HCT116 (cell line): ENCODE measurements around the gene C1GALT1C1L. TPM values are rescaled to one million over a fixed set of nuclear protein-coding genes. Genes with fewer than 3 reads are reported as not detected.

Experiments
- ATAC-seq: fragments of 200-7000 bp; cut with Tn5 transposase; 2 replicates; pipeline ENCODE4 v1.9.1; 2020; ENCODE audit warnings: mild to moderate bottlenecking, moderate library complexity
- BruUV-seq: library from RNA; stranded (reverse); fragments of 400-500 nt; replicated peaks from 2 replicates; lab custom pipeline; 2021; lab: Mats Ljungman, UMichigan
- CTCF ChIA-PET: fragments of 300-600 bp; sonication (Branson Sonifier 250); formaldehyde crosslinking; loops from one replicate; lab custom pipeline; 2021; ENCODE audit warnings: antibody characterized with exemption; lab: Charles Lee
- POLR2A ChIA-PET: fragments of 300-600, 350-600 bp; sonication (Branson Sonifier 250); formaldehyde crosslinking; loops from one replicate; lab custom pipeline; 2021; ENCODE audit warnings: antibody characterized with exemption; lab: Charles Lee
- RAD21 ChIA-PET, 2 experiments: fragments of 300-600 bp; sonication (Branson Sonifier 250); formaldehyde crosslinking; loops; one replicate each; lab custom pipeline; 2023; ENCODE audit warnings: low total read pairs in 2 of 2; ENCODE audit not compliant: uncharacterized antibody in 2 of 2, unreplicated experiment in 2 of 2, low non-redundant PET in 1 of 2; lab: Charles Lee
- DNase-seq: peaks from one replicate; pipeline ENCODE4 v3.0.0-alpha.2; 2010; ENCODE audit warnings: low read depth, low spot score
- H2AFZ ChIP-seq: fragments of 200-600 bp; shearing (Covaris generic), sonication (generic); 2 replicates; pipeline ENCODE4 v1.6.1; 2017; ENCODE audit warnings: low read depth, mixed run types, mixed read lengths, antibody characterized with exemption, low read length; ENCODE audit not compliant: poor library complexity, severe bottlenecking
- H3K27ac ChIP-seq: 2 replicates; pipeline ENCODE4 v1.5.1; 2012; ENCODE audit warnings: low read depth, low read length
- H3K27me3 ChIP-seq: fragments of 200-600 bp; sonication (generic); 2 replicates; pipeline ENCODE4 v1.6.1; 2016; ENCODE audit warnings: mixed run types, low read length, mixed read lengths; ENCODE audit not compliant: insufficient read depth
- H3K36me3 ChIP-seq, 2 experiments: fragments of 200-500 bp in 1 of 2; fragments of 200-600 bp in 1 of 2; sonication (Bioruptor generic) in 1 of 2; sonication (generic) in 1 of 2; 2 replicates each; pipeline versions ENCODE4 v1.5.1 to v1.6.1; 2014 to 2016; ENCODE audit warnings: low read length in 2 of 2, inconsistent platforms in 1 of 2, mixed read lengths in 1 of 2, mixed run types in 1 of 2; ENCODE audit not compliant: insufficient read depth in 2 of 2, control insufficient read depth in 1 of 2
- H3K4me1 ChIP-seq, 2 experiments: fragments of 200-600 bp in 1 of 2; sonication (generic) in 1 of 2; 2 replicates each; pipeline versions ENCODE4 v1.5.1 to v1.6.1; 2012 to 2017; ENCODE audit warnings: low read length in 2 of 2, inconsistent platforms in 1 of 2, mild to moderate bottlenecking in 1 of 2, mixed read lengths in 1 of 2, mixed run types in 1 of 2, moderate library complexity in 1 of 2; ENCODE audit not compliant: insufficient read depth in 2 of 2, control insufficient read depth in 1 of 2
- H3K4me2 ChIP-seq: fragments of 200-600 bp; sonication (generic); 2 replicates; pipeline ENCODE4 v1.6.1; 2017; ENCODE audit warnings: mixed run types, low read length, mixed read lengths
- H3K4me3 ChIP-seq, 2 experiments: fragments of 200-600 bp in 1 of 2; sonication (generic) in 1 of 2; replicated peaks in 1 of 2; 2 replicates each; pipeline ENCODE4 v1.5.1; 2011 to 2016; ENCODE audit warnings: low read length in 2 of 2, control low read depth in 1 of 2, low read depth in 1 of 2, mild to moderate bottlenecking in 1 of 2, mixed read lengths in 1 of 2, mixed run types in 1 of 2
- H3K79me2 ChIP-seq: fragments of 200-600 bp; sonication (generic); 2 replicates; pipeline ENCODE4 v1.6.1; 2017; ENCODE audit warnings: mild to moderate bottlenecking, mixed run types, low read length, moderate library complexity, mixed read lengths; ENCODE audit not compliant: insufficient read depth
- H3K9ac ChIP-seq: fragments of 200-600 bp; sonication (generic); 2 replicates; pipeline ENCODE4 v1.6.1; 2016; ENCODE audit warnings: low read length, mixed read lengths
- H3K9me2 ChIP-seq: fragments of 200-600 bp; sonication (generic), shearing (Covaris generic); 2 replicates; pipeline ENCODE4 v1.6.1; 2017; ENCODE audit warnings: mixed run types, mild to moderate bottlenecking, moderate library complexity; ENCODE audit not compliant: insufficient read depth
- H3K9me3 ChIP-seq, 2 experiments: fragments of 200-500 bp in 1 of 2; fragments of 200-600 bp in 1 of 2; sonication (Bioruptor generic) in 1 of 2; sonication (generic) in 1 of 2; 2 replicates each; pipeline ENCODE4 v1.6.1; 2014 to 2017; ENCODE audit warnings: low read length in 2 of 2, mixed read lengths in 2 of 2, inconsistent platforms in 1 of 2, low read depth in 1 of 2, mild to moderate bottlenecking in 1 of 2, mixed run types in 1 of 2, moderate library complexity in 1 of 2; ENCODE audit not compliant: control insufficient read depth in 1 of 2, insufficient read depth in 1 of 2
- H4K20me1 ChIP-seq: fragments of 200-600 bp; sonication (generic), shearing (Covaris generic); 2 replicates; pipeline ENCODE4 v1.6.1; 2017; ENCODE audit warnings: mixed run types, mild to moderate bottlenecking, moderate library complexity; ENCODE audit not compliant: insufficient read depth
- CBX3 ChIP-seq: IDR thresholded peaks from 2 replicates; pipeline ENCODE4 v1.6.1; 2012; ENCODE audit warnings: low read depth
- EZH2 ChIP-seq: fragments of 200-600 bp; sonication (generic); IDR thresholded peaks from 2 replicates; pipeline ENCODE4 v1.6.1; 2017; ENCODE audit warnings: antibody characterized with exemption, mixed run types
- JUND ChIP-seq: IDR thresholded peaks from 2 replicates; pipeline ENCODE4 v1.6.1; 2012
- POLR2A ChIP-seq: IDR thresholded peaks from 2 replicates; pipeline ENCODE4 v1.7.0; 2011; ENCODE audit warnings: borderline replicate concordance; ENCODE audit not compliant: insufficient read depth, insufficient read length; ENCODE audit errors: extremely low read depth
- SP1 ChIP-seq: IDR thresholded peaks from 2 replicates; pipeline ENCODE4 v1.6.1; 2012; ENCODE audit warnings: low read depth
- TCF7L2 ChIP-seq: IDR thresholded peaks from 2 replicates; pipeline ENCODE4 v1.7.0; 2011; ENCODE audit warnings: borderline replicate concordance, inconsistent platforms; ENCODE audit not compliant: insufficient read depth, insufficient read length; ENCODE audit errors: extremely low read depth
- ZFX ChIP-seq: fragments of 450-650 bp; IDR thresholded peaks from 2 replicates; pipeline ENCODE4 v1.6.1; 2017
- ZNF274 ChIP-seq: fragments of 200-500 bp; sonication (Bioruptor generic); IDR thresholded peaks from 2 replicates; pipeline ENCODE4 v1.6.1; 2014; ENCODE audit warnings: mild to moderate bottlenecking, low read depth, low read length, inconsistent platforms
- intact Hi-C: fragments of 100-400 bp; cut with micrococcal nuclease; formaldehyde crosslinking; loops from 2 replicates; pipeline ENCODE4 v1.10.0; 2022
- total RNA-seq: library from RNA; stranded (reverse); gene quantifications from one replicate; pipeline ENCODE4 v1.2.1, GENCODE V29; 2021; ENCODE audit not compliant: unreplicated experiment
- TF ChIP-seq, protein P1 (sequence below), 3 experiments: fragments of 200-600 bp in 1 of 3; sonication (generic) in 1 of 3; IDR thresholded peaks in 2 of 3; conservative IDR thresholded peaks in 1 of 3; 2 replicates each; pipeline ENCODE4 v1.5.1; 2012 to 2017; ENCODE audit warnings: low read depth in 2 of 3, low read length in 2 of 3, antibody characterized with exemption in 1 of 3, borderline replicate concordance in 1 of 3, control low read depth in 1 of 3, mild to moderate bottlenecking in 1 of 3, mixed read lengths in 1 of 3, mixed run types in 1 of 3, moderate library complexity in 1 of 3; ENCODE audit not compliant: insufficient read depth in 1 of 3

Gene C1GALT1C1L
- total RNA-seq, 1 experiment from 2014 or later, result 0.20 TPM

- no peaks in the 10 kb centered on the region for H3K9me3 ChIP-seq
- ChIA-PET RAD21 (no interaction called here), CTCF (no interaction called here), POLR2A (no interaction called here)
- no TSS peak for BruUV-seq
- no peak overlapping the region for H3K9ac ChIP-seq
- no peak overlapping the region for H2AFZ ChIP-seq
- H3K4me2 ChIP-seq, result no peak overlapping the region
- no peaks in the 10 kb centered on the region for H3K79me2 ChIP-seq
- no peaks in the 10 kb centered on the region for H4K20me1 ChIP-seq
- ATAC-seq (no peak), DNase-seq (no peak)
- H3K9me2 ChIP-seq, result peaks cover 4% of the 10 kb centered on the region; the same call in 1 of the 2 replicates
- H3K4me3 ChIP-seq, result no peak overlapping the region
- H3K27me3 ChIP-seq, result no peaks in the 10 kb centered on the region
- intact Hi-C loops, result no loop called here
- TF ChIP-seq POLR2A (no peak), ZNF274 (no peak), CBX3 (no peak)
- TF ChIP-seq, protein P1, sequence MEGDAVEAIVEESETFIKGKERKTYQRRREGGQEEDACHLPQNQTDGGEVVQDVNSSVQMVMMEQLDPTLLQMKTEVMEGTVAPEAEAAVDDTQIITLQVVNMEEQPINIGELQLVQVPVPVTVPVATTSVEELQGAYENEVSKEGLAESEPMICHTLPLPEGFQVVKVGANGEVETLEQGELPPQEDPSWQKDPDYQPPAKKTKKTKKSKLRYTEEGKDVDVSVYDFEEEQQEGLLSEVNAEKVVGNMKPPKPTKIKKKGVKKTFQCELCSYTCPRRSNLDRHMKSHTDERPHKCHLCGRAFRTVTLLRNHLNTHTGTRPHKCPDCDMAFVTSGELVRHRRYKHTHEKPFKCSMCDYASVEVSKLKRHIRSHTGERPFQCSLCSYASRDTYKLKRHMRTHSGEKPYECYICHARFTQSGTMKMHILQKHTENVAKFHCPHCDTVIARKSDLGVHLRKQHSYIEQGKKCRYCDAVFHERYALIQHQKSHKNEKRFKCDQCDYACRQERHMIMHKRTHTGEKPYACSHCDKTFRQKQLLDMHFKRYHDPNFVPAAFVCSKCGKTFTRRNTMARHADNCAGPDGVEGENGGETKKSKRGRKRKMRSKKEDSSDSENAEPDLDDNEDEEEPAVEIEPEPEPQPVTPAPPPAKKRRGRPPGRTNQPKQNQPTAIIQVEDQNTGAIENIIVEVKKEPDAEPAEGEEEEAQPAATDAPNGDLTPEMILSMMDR (IDR thresholded peaks at IDR 0.05 in 2 of 3, conservative IDR thresholded peaks at IDR 0.05 in 1 of 3; ENCODE audit: borderline replicate concordance in 1 of 3, insufficient read depth in 1 of 3, low read depth in 2 of 3, low read length in 2 of 3), result no peak
- H3K4me1 ChIP-seq, result no peaks in the 10 kb centered on the region
- no peak overlapping the region for H3K27ac ChIP-seq
- H3K36me3 ChIP-seq, result no peaks in the 10 kb centered on the region
These were observed 16.3 kb upstream of the C1GALT1C1L start for GRCh38 chr2:43692428-43692994.

DNA sequence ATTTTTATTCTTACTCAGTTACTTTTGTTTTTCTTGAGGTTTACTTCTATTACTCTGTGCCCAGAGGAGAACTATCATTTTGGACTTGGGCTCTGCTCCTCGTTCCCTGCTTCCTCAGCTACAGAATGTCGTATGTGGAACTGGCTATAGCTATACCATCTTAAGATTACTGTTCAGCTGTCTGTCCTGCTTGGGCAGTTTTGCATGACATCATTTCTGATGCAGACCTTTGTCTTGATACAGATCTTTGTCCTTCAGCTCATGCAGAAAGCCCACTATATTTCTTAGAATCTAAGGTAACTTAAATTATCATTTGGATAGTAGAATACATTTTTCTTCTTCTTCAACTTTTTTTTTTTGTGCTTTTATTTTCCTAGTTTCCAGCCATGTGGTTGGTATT is 13.8 kb upstream of the C1GALT1C1L start:
- Histone ChIP-seq H3K79me2 (no peaks in the 10 kb centered on the region), H3K36me3 (no peaks in the 10 kb centered on the region), H3K9ac (no peak overlapping the region), H3K9me2 (no peaks in the 10 kb centered on the region; the same call in 1 of the 2 replicates), H3K9me3 (no peaks in the 10 kb centered on the region), H3K4me1 (no peaks in the 10 kb centered on the region), H4K20me1 (no peaks in the 10 kb centered on the region), H3K4me2 (no peak overlapping the region), H3K4me3 (no peak overlapping the region), H3K27ac (no peak overlapping the region), H3K27me3 (no peaks in the 10 kb centered on the region), H2AFZ (no peak overlapping the region)
- TF ChIP-seq TCF7L2, result no peak
- no peak for TF ChIP-seq ZFX
- no peak for TF ChIP-seq EZH2
- TF ChIP-seq SP1, result no peak
- TF ChIP-seq, protein P1 (IDR thresholded peaks at IDR 0.05 in 2 of 3, conservative IDR thresholded peaks at IDR 0.05 in 1 of 3; ENCODE audit: borderline replicate concordance in 1 of 3, insufficient read depth in 1 of 3, low read depth in 2 of 3, low read length in 2 of 3), result no peak
- TF ChIP-seq JUND, result no peak
- BruUV-seq, result no TSS peak
- ChIA-PET RAD21 (no interaction called here), POLR2A (no interaction called here), CTCF (no interaction called here)
- intact Hi-C loops, result no loop called here
- ATAC-seq (no peak), DNase-seq (no peak)
